Esophagus squamous epithelium (tissue), 5 donors: ENCODE data around the gene OPCML. TPM values are rescaled to one million over a fixed set of nuclear protein-coding genes. Genes with fewer than 3 reads are reported as not detected.

Source experiments
- DNase-seq: peaks from one replicate; lab custom pipeline; 2025; lab: John Stamatoyannopoulos, UW
- H3K27ac ChIP-seq, 4 donors: fragments of 200-600 bp; sonication (generic); one replicate each; pipeline ENCODE4 v1.5.1; 2016 to 2019; ENCODE audit warnings: mild to moderate bottlenecking in 1 of 4
- H3K27me3 ChIP-seq, 4 donors: fragments of 200-600 bp; sonication (generic); 1 replicate in 3 of 4; 2 replicates in 1 of 4; pipeline versions ENCODE4 v1.5.1 to v1.6.0; 2017 to 2021; ENCODE audit warnings: antibody characterized with exemption in 1 of 4
- H3K36me3 ChIP-seq, 3 donors: fragments of 200-600 bp; sonication (generic); one replicate each; pipeline ENCODE4 v1.5.1; 2016 to 2019
- H3K4me1 ChIP-seq, 3 donors: fragments of 200-600 bp; sonication (generic); one replicate each; pipeline ENCODE4 v1.5.1; 2017 to 2019
- H3K4me3 ChIP-seq, 4 donors: fragments of 200-600 bp; sonication (generic); 1 replicate in 3 of 4; 2 replicates in 1 of 4; pipeline ENCODE4 v1.5.1; 2016 to 2019; ENCODE audit warnings: mild to moderate bottlenecking in 2 of 4, moderate library complexity in 1 of 4
- H3K9me3 ChIP-seq, 3 donors: fragments of 200-600 bp; sonication (generic); one replicate each; pipeline ENCODE4 v1.5.1; 2016 to 2019
- CTCF ChIP-seq, 6 experiments: fragments of 450-650 bp in 4 of 6; fragments of 200-600 bp in 2 of 6; sonication (generic) in 2 of 6; IDR thresholded peaks; one replicate each; pipeline ENCODE4 v1.5.1; 2016 to 2019; ENCODE audit warnings: antibody characterized with exemption in 6 of 6, mild to moderate bottlenecking in 4 of 6, moderate library complexity in 4 of 6
- POLR2A ChIP-seq, 4 donors: fragments of 450-650 bp; IDR thresholded peaks; one replicate each; pipeline ENCODE4 v1.6.1; 2017; ENCODE audit warnings: antibody characterized with exemption in 4 of 4, mild to moderate bottlenecking in 4 of 4, moderate library complexity in 3 of 4
- WGBS, 2 donors: methylation state at CpG; one replicate each; pipeline ENCODE4 v1.1.5; 2018; 5-methylcytosine and 5-hydroxymethylcytosine counted together
- intact Hi-C: fragments of 100-400 bp; cut with DNase I; formaldehyde crosslinking; loops from one replicate; pipeline ENCODE4 v1.15.0; 2022
- total RNA-seq, 4 donors: library from RNA; depleted of rRNA; stranded (reverse); fragments of >200 nt; gene quantifications; one replicate each; pipeline ENCODE4 v1.1.0, GENCODE V29; 2016
- donor health status: DM: yes; HTN: yes; CAD: no.

OPCML gene
- total RNA-seq, 4 donors from 2014 or later, result under 0.01 TPM; not detected in 3

DNA sequence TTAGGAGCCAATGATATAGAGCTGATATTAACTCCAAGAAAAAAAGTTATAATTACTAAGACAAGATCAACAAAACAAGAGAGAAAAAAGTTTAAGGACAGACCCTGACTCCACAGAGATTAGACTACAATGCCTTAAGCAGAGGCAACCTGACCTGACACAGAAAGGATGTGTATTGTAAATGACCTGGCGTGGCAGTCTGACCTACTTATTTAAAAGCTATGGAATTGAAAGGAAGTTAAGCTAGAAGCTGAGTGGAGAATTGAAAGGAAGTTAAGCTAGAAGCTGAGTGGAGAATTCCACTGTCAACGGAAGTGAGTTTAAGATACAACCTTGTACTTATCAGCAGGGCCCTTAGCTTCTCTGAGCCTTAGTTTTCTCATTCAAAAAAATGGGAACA, 885.4 kb downstream of the OPCML start:
- no peaks in the 10 kb centered on the region for H3K27me3 ChIP-seq
- DNase-seq, result no peak
- H3K36me3 ChIP-seq, result no peaks in the 10 kb centered on the region
- intact Hi-C loops, result no loop called here
- H3K9me3 ChIP-seq, result no peaks in the 10 kb centered on the region
- no peak overlapping the region for H3K27ac ChIP-seq
- TF ChIP-seq POLR2A (IDR thresholded peaks at IDR 0.05), result no peak
- no peak for TF ChIP-seq CTCF (IDR thresholded peaks at IDR 0.05)
- H3K4me1 ChIP-seq, result no peaks in the 10 kb centered on the region
- H3K4me3 ChIP-seq, result no peak overlapping the region
- 56 to 66% methylated on average over 2 of the region's 2 CpGs for WGBS, 2 donors

DNA sequence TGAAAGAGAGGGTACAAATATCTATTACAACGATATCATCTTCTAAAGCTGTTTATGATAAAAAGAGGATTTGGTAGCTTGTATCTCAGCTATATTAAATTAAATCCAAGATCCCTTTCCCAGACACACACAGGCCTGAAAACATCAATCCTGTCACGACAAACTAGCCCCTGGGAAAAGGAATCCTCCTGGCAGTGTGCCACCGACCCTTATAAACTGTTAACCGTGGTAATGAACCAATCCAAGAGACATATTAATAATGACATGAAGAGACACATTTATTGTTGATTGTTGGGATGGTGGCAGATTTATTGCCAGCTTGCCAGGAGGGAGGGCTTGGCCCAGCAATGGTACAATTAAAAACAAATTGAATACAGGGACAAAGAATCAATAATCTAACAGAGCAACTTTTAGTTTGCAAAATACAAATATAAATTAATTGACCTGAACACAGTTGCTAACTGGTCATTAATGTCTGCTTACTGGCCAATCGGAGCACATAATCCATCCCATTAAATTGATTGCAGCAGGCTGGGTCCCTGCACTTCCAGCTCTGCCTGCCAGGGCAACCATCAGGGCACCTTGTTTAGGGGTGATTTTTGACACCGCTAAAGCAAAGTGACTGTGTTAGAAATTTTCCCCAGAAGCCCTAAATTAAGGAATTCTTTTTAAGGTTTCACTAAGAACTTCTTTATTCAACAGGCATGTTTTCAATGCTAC, 887.6 kb downstream of the OPCML start:
- no peaks in the 10 kb centered on the region for H3K9me3 ChIP-seq
- no peak for DNase-seq
- no peak for TF ChIP-seq POLR2A (IDR thresholded peaks at IDR 0.05)
- TF ChIP-seq CTCF (IDR thresholded peaks at IDR 0.05), result no peak
- H3K27me3 ChIP-seq, result no peaks in the 10 kb centered on the region
- H3K4me1 ChIP-seq, result no peaks in the 10 kb centered on the region
- no peak overlapping the region for H3K4me3 ChIP-seq
- intact Hi-C loops, result no loop called here
- 59 to 70% methylated on average over 6 of the region's 6 CpGs for WGBS, 2 donors
- no peaks in the 10 kb centered on the region for H3K36me3 ChIP-seq
- no peak overlapping the region for H3K27ac ChIP-seq

GRCh38 chr11:132643239-132643638, 889.1 kb downstream of the OPCML start:
- no peaks in the 10 kb centered on the region for H3K9me3 ChIP-seq
- intact Hi-C loops, result no loop called here
- 35 to 65% methylated on average over 6 to 8 of the region's 9 CpGs for WGBS, 2 donors
- H3K27ac ChIP-seq, result no peak overlapping the region
- H3K4me1 ChIP-seq, result no peaks in the 10 kb centered on the region
- TF ChIP-seq POLR2A (IDR thresholded peaks at IDR 0.05), result no peak
- no peak for TF ChIP-seq CTCF (IDR thresholded peaks at IDR 0.05)
- no peaks in the 10 kb centered on the region for H3K36me3 ChIP-seq
- no peak overlapping the region for H3K4me3 ChIP-seq
- H3K27me3 ChIP-seq, result no peaks in the 10 kb centered on the region
- no peak for DNase-seq

DNA sequence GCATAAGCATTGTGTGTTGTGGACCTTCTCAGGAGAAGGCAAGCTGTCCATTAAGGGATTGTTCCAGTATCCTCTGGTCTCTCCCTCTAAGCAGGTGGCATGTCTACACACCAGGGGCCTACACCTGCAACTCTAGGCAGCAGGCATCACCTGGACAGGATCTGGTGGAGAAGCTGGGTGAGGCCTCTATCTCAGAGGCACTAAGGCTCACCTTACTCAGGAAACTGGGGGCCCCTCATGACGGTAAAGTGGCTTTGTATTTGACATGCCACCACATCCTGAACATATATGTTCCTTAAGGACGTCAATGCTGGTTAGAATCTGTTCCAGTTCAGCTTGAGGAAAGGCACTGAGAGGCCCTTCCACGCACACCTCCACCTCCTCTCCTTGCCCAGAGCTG, 891.3 kb downstream of the OPCML start:
- H3K36me3 ChIP-seq, result no peaks in the 10 kb centered on the region
- intact Hi-C loops, result no loop called here
- no peaks in the 10 kb centered on the region for H3K27me3 ChIP-seq
- TF ChIP-seq CTCF (IDR thresholded peaks at IDR 0.05) (no peak), POLR2A (IDR thresholded peaks at IDR 0.05) (no peak)
- H3K4me3 ChIP-seq, result no peak overlapping the region
- DNase-seq, result no peak
- H3K27ac ChIP-seq, result no peak overlapping the region
- no peaks in the 10 kb centered on the region for H3K4me1 ChIP-seq
- H3K9me3 ChIP-seq, result no peaks in the 10 kb centered on the region
- 52 to 58% methylated on average over 2 to 3 of the region's 3 CpGs for WGBS, 2 donors

DNA sequence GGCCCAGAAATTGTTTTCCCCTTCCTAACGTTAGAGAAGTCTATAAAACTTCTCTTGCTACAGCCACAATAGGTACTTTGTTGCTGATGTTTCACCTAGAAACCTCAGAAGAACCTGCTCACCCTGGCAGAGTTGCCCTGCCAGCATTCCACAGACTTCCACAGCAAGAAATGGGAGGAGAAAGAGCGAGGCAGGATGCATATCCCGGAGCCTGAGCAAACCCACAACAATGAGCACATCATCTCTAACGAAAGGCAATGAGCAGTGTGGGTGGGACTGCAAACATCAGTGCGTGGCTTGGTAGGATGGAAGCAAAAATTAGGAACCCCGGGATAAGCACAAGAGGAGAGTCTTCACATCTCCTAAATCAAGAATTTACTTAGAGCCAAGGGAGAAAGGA, 892.3 kb downstream of the OPCML start:
- 55 to 76% methylated on average over 5 to 6 of the region's 6 CpGs for WGBS, 2 donors
- Histone ChIP-seq H3K36me3 (no peaks in the 10 kb centered on the region), H3K27ac (no peak overlapping the region), H3K9me3 (no peaks in the 10 kb centered on the region), H3K4me3 (no peak overlapping the region), H3K27me3 (no peaks in the 10 kb centered on the region), H3K4me1 (no peaks in the 10 kb centered on the region)
- intact Hi-C loops, result no loop called here
- TF ChIP-seq POLR2A (IDR thresholded peaks at IDR 0.05) (no peak), CTCF (IDR thresholded peaks at IDR 0.05) (no peak)
- DNase-seq, result no peak
